NCI-H1417 treated with DMSO at 0.1 percent for 48 hours (cell line): ENCODE data around the gene AVPI1.
"Not testable (repeated sequence)": the region's sequence is repeated elsewhere in the genome, so short reads cannot be mapped to it uniquely, and the experiment has no call there.

Experiments
- DNase-seq: peaks from one replicate; lab custom pipeline; 2025; lab: John Stamatoyannopoulos, UW

Gene AVPI1

GRCh38 chr10:97640174-97640867 is 46.7 kb downstream of the AVPI1 start, which contains the start of gene PI4K2A:
TSS of gene PI4K2A (plus strand) at chr10:97640671. CDS start at chr10:97640743, 72 bp downstream.
- DNase-seq: peak; percentile 76

- DNase-seq: not testable (repeated sequence)
Observed at GRCh38 chr10:97639090-97639489, 48.0 kb downstream of the AVPI1 start.

GRCh38 chr10:97635577-97635976 is 51.5 kb downstream of the AVPI1 start:
- no peak for DNase-seq

DNA sequence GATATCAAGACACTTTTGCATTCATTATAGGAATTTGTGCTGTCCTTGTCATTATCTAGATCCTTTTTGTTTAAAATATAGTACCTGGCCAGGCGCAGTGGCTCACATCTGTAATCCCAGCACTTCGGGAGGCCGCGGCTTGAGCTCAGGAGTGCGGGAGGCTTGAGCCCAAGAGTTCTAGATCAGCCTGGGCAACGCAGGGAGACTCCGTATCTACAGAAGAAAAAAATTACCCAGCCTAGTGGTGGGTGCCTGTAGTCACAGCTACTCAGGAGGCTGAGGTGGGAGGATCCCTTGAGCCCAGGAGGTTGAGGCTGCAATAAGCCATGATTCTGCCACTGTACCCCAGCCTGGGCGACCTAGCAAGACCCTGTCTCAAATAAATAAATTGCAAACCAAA is 53.1 kb downstream of the AVPI1 start:
- DNase-seq: no peak

DNA sequence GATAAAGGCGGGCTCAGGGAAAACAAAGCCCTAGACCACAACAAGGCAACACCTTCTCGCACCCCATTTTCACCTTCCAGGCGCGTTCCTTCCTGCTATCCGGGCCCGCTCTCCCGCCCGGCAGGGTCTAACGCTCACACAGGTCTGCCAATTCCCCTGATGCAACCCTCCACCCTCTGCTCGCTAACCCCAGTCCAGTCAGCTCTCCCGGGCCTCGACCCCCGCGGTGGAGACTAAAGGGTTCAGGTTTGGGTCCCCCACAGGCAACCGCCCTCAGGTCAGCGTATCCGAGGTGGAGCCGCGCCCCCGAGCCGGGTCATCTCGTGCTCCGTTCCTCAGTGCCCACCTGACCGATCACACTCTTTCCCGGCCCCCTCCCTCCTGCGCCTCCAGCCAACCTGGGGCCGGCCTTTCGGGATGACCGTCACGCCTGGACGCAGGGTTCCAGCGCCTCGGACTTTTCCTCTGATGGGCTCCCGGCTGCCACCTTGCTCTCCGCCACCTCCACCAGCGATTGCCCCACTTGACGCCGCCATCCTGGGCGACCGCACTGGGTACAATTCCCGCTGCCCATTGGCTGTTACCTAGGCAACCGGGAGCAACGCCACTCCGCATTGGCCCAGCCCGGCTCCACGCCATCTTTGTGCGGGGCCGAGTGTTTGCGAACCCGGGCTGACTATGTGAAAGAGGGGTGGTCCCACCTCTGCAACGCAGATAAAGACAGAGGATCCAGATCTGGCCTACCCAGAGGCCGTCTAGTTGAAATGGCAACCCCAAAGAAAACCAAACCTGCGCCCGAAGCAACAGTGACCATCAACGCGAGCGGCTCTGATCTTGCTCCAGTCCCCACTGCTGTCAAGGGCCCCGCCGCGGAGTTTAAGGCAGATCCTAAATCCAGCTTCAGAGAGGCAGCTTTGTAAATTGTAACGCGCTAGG is 53.8 kb downstream of the AVPI1 start, which contains the start of gene MORN4:
MORN4 (minus strand) TSS at position 552 of the 936 bp plus-strand sequence. CDS start 13,847 bp downstream, outside the sequence.
- DNase-seq: peak; percentile 49

DNA sequence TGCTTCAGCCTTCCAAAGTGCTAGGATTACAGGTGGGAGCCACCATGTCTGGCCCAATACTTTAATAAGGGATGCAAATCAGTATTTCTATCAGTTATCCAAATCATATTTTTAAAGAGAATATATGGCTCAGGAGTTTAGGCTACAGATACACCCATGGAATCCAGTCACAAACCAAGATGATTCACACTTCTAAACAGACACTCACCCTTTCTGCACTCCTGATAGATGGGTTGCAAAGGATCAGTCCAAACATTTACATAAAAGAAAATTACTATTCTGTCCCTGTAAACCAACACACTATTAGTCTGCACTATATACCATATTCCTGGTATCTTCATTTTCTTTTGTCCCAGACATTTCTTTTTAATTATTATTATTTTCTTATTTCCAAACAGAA is 55.9 kb downstream of the AVPI1 start:
- DNase-seq: no peak

GRCh38 chr10:97629289-97629688 is 57.8 kb downstream of the AVPI1 start:
- no peak for DNase-seq

GRCh38 chr10:97628228-97628627 is 58.8 kb downstream of the AVPI1 start:
- DNase-seq: no peak

DNA sequence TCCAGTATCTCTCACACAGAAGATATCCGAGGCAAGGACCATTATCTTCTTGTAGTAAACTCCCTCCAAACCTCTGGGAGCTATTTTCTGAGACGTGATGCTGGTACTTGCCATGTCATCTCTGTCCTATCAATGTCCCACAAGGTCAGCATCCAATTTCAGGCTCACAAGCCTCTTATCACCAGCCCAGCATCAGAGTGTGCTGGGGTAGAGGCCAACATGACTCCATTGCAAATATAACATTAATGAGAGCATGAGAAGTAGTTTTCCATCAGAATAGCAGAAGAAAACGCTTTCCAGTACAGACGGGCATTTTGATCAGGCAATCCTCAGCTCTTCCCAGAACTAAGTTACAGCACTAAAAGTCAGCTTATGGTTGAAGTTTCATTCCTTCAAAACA is 59.3 kb downstream of the AVPI1 start:
- no peak for DNase-seq
